ENCODE results near the gene IKBKG. TPM values are rescaled to one million over a fixed set of nuclear protein-coding genes. Genes with fewer than 3 reads are reported as not detected.
"Not testable (repeated sequence)": the region's sequence is repeated elsewhere in the genome, so short reads cannot be mapped to it uniquely, and the experiment has no call there.

Gene IKBKG, protein sequence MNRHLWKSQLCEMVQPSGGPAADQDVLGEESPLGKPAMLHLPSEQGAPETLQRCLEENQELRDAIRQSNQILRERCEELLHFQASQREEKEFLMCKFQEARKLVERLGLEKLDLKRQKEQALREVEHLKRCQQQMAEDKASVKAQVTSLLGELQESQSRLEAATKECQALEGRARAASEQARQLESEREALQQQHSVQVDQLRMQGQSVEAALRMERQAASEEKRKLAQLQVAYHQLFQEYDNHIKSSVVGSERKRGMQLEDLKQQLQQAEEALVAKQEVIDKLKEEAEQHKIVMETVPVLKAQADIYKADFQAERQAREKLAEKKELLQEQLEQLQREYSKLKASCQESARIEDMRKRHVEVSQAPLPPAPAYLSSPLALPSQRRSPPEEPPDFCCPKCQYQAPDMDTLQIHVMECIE
- 10 to 100 TPM in 1 of 2 donors, 1 to 10 TPM in 1; 9.9 to 11.9 TPM for total RNA-seq

DNA sequence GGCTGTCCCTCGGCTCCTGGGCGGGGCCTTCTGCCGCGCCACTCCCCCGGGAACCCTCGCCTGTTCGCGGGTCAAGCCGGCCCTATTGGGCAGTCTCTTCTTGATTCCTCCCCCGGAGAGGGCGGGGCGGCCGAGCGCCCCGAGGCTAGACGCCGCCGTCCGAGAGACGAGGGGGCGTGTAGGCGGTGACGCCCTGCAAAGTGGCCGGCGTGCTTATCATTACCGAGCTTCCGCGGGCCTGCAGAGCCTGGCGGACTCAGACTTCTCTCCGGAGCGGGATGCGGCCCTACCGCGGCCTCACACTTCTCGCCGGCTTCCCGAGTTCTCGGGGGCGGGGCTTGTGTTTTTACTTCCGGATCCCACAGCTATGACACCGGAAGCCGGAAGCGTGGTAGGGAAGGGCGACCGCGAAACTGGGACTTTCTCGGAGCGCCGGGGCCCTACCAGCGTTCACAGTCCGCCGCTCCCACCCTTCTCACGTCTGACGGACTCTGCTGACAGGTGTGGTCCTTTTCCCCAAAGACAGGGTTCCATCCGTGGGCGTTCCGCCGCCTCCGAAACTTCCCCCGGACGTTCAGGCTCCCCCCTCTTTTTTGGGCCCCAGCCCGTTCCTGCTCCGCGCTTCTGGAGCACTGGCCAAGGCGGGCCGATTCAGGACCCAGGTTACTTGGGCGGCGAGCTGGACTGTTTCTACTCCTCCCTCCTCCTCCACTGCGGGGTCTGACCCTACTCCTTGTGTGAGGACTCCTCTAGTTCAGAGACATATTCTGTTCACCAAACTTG, at the start of gene IKBKG:
TSS of gene IKBKG (plus strand) at position 376 of the 783 bp plus-strand sequence. CDS start 4,383 bp downstream, outside the sequence.
- no peaks in the 10 kb centered on the region for H3K36me3 ChIP-seq (replicated peaks in 1 of 2; ENCODE audit: insufficient read depth in 1 of 2, low read depth in 2 of 2)
- H3K9me3 ChIP-seq, result no peaks in the 10 kb centered on the region
- H3K27me3 ChIP-seq, result no peaks in the 10 kb centered on the region
- 0 to 1% methylated on average over 4 to 56 of the region's 69 CpGs for WGBS, 2 donors
- peak; percentile 95 for ATAC-seq
- peak; percentile 24 to 63 (median 62) for TF ChIP-seq POLR2A (IDR thresholded peaks at IDR 0.05)
- TF ChIP-seq, protein P1, sequence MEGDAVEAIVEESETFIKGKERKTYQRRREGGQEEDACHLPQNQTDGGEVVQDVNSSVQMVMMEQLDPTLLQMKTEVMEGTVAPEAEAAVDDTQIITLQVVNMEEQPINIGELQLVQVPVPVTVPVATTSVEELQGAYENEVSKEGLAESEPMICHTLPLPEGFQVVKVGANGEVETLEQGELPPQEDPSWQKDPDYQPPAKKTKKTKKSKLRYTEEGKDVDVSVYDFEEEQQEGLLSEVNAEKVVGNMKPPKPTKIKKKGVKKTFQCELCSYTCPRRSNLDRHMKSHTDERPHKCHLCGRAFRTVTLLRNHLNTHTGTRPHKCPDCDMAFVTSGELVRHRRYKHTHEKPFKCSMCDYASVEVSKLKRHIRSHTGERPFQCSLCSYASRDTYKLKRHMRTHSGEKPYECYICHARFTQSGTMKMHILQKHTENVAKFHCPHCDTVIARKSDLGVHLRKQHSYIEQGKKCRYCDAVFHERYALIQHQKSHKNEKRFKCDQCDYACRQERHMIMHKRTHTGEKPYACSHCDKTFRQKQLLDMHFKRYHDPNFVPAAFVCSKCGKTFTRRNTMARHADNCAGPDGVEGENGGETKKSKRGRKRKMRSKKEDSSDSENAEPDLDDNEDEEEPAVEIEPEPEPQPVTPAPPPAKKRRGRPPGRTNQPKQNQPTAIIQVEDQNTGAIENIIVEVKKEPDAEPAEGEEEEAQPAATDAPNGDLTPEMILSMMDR (IDR thresholded peaks at IDR 0.05), result no peak
- intact Hi-C loops (cut with DNase I), result no loop called here
- peak within 1 kb of the TSS; percentile 41 to 45 for H3K4me3 ChIP-seq
- peak; percentile 88 to 90 (median 90) for DNase-seq
- H3K4me1 ChIP-seq, result peaks cover 14% of the 10 kb centered on the region
- peak within 1 kb of the TSS; percentile 64 to 93 (median 80) for H3K27ac ChIP-seq

DNA sequence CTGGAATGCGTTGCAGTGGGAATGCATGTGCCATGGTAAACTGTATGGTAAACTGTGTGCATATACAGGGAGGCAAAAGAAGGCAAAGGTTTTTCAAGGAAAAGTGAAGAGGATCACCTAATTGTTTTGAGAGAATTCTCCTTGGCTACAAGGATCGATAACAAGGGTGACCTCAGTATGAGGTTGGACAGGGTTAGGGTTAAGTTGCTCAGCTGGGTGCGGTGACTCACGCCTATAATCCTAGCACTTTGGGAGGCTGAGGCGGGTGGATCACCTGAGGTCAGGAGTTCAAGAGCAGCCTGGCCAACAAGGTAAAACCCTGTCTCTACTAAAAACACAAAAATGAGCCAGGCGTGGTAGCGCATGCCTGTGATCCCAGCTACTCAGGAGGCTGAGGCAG, 46.0 kb upstream of the IKBKG start:
- H3K4me3 ChIP-seq; H3K36me3 ChIP-seq (replicated peaks in 1 of 2; ENCODE audit: insufficient read depth in 1 of 2, low read depth in 2 of 2); intact Hi-C loops (cut with DNase I); H3K9me3 ChIP-seq; H3K4me1 ChIP-seq; H3K27me3 ChIP-seq; DNase-seq; H3K27ac ChIP-seq; ATAC-seq: not testable (repeated sequence)
- WGBS, 2 donors, result 86 to 88% methylated on average over 2 to 7 of the region's 7 CpGs

DNA sequence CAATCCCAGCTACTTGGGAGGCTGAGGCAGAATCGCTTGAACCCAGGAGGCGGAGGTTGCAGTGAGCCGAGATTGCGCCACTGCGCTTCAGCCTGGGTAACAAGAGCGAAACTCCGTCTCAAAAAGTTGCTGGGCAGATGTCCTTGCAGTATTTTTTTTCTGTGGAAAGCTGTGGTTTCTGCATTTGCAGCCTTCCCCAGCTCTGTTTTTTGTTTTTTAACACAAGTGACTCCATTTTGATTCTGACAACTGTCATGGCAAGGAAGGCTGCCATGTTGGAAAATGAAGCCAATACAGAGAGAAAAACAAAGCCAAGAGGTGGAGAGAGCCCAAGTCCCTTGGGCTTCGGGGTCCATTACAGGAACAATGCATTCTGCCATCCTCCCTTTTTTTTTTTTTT, 45.3 kb upstream of the IKBKG start:
- DNase-seq (no peak), ATAC-seq (no peak)
- TF ChIP-seq, protein P1 (IDR thresholded peaks at IDR 0.05), result no peak
- TF ChIP-seq POLR2A (IDR thresholded peaks at IDR 0.05), result no peak
- no peaks in the 10 kb centered on the region for H3K36me3 ChIP-seq (replicated peaks in 1 of 2; ENCODE audit: insufficient read depth in 1 of 2, low read depth in 2 of 2)
- WGBS, 2 donors, result 95% methylated on average over 2 to 8 of the region's 8 CpGs
- H3K27me3 ChIP-seq, result no peaks in the 10 kb centered on the region
- no peaks in the 10 kb centered on the region for H3K4me1 ChIP-seq
- H3K9me3 ChIP-seq, result no peaks in the 10 kb centered on the region
- intact Hi-C loops (cut with DNase I), result no loop called here
- H3K4me3 ChIP-seq, result no peak overlapping the region
- no peak overlapping the region for H3K27ac ChIP-seq

DNA sequence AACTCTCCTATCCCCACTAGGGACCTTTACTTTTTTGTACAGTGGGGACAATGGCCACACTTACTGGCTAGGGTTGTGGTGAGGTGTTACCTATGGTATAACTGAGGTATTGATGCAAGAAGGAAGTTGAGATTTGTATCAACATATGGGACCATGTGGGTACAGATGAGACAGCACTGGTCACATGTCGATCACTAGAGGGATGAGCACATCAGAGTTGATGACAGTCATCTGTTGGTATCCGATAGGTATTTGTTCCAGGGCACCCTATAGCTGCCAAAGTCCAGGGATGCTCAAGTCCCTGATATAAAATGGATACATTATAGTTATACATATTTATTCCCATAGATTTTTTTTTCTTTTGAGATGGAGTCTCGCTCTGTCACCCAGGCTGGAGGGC, 44.4 kb upstream of the IKBKG start:
- DNase-seq (no peak), ATAC-seq (no peak)
- TF ChIP-seq, protein P1 (IDR thresholded peaks at IDR 0.05), result no peak
- TF ChIP-seq POLR2A (IDR thresholded peaks at IDR 0.05), result no peak
- H3K27ac ChIP-seq, result no peak overlapping the region
- no peaks in the 10 kb centered on the region for H3K36me3 ChIP-seq (replicated peaks in 1 of 2; ENCODE audit: insufficient read depth in 1 of 2, low read depth in 2 of 2)
- 90 to 94% methylated on average over 3 of the region's 3 CpGs for WGBS, 2 donors
- no peaks in the 10 kb centered on the region for H3K9me3 ChIP-seq
- no peaks in the 10 kb centered on the region for H3K27me3 ChIP-seq
- H3K4me3 ChIP-seq, result no peak overlapping the region
- intact Hi-C loops (cut with DNase I), result no loop called here
- H3K4me1 ChIP-seq, result no peaks in the 10 kb centered on the region

DNA sequence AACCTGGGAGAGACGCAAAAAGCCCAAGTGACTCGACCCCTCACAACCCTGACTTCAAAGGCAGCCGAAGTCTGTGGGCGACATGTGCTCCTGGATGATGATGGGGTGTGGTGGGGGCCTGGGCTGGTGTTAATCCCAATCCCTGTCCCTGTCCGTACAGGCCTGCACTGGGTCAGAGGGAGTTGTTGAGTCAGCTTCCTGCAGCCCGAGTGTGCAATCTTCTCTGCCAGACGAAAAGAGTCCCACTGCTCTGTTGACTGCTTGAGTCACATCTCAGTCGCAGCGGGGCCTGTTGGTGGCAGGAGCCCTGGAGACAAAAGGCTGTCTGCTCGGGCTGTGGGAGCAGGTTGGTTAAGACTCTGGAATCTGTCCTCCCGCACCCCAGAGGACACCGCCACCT, 41.7 kb upstream of the IKBKG start:
- Histone ChIP-seq H3K27ac (no peak overlapping the region), H3K9me3 (no peaks in the 10 kb centered on the region), H3K36me3 (replicated peaks in 1 of 2; ENCODE audit: insufficient read depth in 1 of 2, low read depth in 2 of 2) (no peaks in the 10 kb centered on the region), H3K4me1 (no peaks in the 10 kb centered on the region), H3K27me3 (no peaks in the 10 kb centered on the region), H3K4me3 (no peak overlapping the region)
- WGBS, 2 donors, result 89% methylated on average over 5 of the region's 12 CpGs; no CpG with 5 or more reads in 1 of the 2 donors
- TF ChIP-seq, protein P1 (IDR thresholded peaks at IDR 0.05), result no peak
- TF ChIP-seq POLR2A (IDR thresholded peaks at IDR 0.05), result no peak
- no peak for DNase-seq
- no peak for ATAC-seq
- intact Hi-C loops (cut with DNase I), result no loop called here

Data from body of pancreas (tissue), 4 donors.